Right lobe of liver (tissue), 4 donors: ENCODE results near the gene KCNAB1.

Source experiments
- POLR2A ChIP-seq: fragments of 450-650 bp; IDR thresholded peaks from one replicate; pipeline ENCODE4 v1.6.1; 2017; ENCODE audit warnings: antibody characterized with exemption, mild to moderate bottlenecking
- TF ChIP-seq, protein P1 (sequence below), 4 donors: fragments of 200-600 bp in 3 of 4; fragments of 450-650 bp in 1 of 4; IDR thresholded peaks; one replicate each; pipeline versions ENCODE4 v1.5.1 to v1.8.0; 2016 to 2022; ENCODE audit warnings: antibody characterized with exemption in 4 of 4, mild to moderate bottlenecking in 2 of 4
- donor health status: DM: no; HTN: no; CAD: no.
- donor health status: DM: no; HTN: no; CAD: no.
- donor health status: DM: no; HTN: yes; CAD: no.

GRCh38 chr3:156445117-156446090 is 325.0 kb downstream of the KCNAB1 start:
- TF ChIP-seq, protein P1, sequence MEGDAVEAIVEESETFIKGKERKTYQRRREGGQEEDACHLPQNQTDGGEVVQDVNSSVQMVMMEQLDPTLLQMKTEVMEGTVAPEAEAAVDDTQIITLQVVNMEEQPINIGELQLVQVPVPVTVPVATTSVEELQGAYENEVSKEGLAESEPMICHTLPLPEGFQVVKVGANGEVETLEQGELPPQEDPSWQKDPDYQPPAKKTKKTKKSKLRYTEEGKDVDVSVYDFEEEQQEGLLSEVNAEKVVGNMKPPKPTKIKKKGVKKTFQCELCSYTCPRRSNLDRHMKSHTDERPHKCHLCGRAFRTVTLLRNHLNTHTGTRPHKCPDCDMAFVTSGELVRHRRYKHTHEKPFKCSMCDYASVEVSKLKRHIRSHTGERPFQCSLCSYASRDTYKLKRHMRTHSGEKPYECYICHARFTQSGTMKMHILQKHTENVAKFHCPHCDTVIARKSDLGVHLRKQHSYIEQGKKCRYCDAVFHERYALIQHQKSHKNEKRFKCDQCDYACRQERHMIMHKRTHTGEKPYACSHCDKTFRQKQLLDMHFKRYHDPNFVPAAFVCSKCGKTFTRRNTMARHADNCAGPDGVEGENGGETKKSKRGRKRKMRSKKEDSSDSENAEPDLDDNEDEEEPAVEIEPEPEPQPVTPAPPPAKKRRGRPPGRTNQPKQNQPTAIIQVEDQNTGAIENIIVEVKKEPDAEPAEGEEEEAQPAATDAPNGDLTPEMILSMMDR (IDR thresholded peaks at IDR 0.05), result no peak
- no peak for TF ChIP-seq POLR2A
